PC-3 (cell line): ENCODE data around the gene GNL3L.

Source experiments
- CTCF ChIP-seq: fragments of 300-600 bp; sonication (generic); conservative IDR thresholded peaks from 2 replicates; pipeline ENCODE4 v1.5.1; 2017; ENCODE audit warnings: antibody characterized with exemption, low read depth, mild to moderate bottlenecking, low read length
- EZH2 ChIP-seq: fragments of 300-600 bp; sonication (generic); IDR thresholded peaks from one replicate; pipeline ENCODE4 v1.6.1; 2017; ENCODE audit warnings: antibody characterized with exemption, mild to moderate bottlenecking, low read length; ENCODE audit not compliant: unreplicated experiment

- TF ChIP-seq CTCF (no peak), EZH2 (no peak)
Measured at GRCh38 chrX:54530357-54530900, 410 bp downstream of the GNL3L start.
